Stimulated activated CD8-positive, alpha-beta memory T cell treated with anti-CD3 and anti-CD28 coated beads, Interleukin-4, amount 100 ng/mL, for 4 hours (primary cell): ENCODE results near the gene DKK2.

Experiments
- DNase-seq, 2 donors: peaks; one replicate each; pipeline ENCODE4 v3.0.0-alpha.2; 2020; ENCODE audit warnings: low read depth in 2 of 2, low spot score in 1 of 2

The DKK2 gene, protein sequence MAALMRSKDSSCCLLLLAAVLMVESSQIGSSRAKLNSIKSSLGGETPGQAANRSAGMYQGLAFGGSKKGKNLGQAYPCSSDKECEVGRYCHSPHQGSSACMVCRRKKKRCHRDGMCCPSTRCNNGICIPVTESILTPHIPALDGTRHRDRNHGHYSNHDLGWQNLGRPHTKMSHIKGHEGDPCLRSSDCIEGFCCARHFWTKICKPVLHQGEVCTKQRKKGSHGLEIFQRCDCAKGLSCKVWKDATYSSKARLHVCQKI

GRCh38 chr4:107035819-107036583 is at the start of gene DKK2:
DKK2 (minus strand) TSS chr4:107036313; CDS start chr4:107035591, 722 bp downstream.
- no peak for DNase-seq

GRCh38 chr4:107077192-107077591 is 41.1 kb upstream of the DKK2 start:
- no peak for DNase-seq

GRCh38 chr4:107072836-107073736 is 37.0 kb upstream of the DKK2 start:
- no peak for DNase-seq

GRCh38 chr4:107071108-107071507 is 35.0 kb upstream of the DKK2 start:
- no peak for DNase-seq

DNA sequence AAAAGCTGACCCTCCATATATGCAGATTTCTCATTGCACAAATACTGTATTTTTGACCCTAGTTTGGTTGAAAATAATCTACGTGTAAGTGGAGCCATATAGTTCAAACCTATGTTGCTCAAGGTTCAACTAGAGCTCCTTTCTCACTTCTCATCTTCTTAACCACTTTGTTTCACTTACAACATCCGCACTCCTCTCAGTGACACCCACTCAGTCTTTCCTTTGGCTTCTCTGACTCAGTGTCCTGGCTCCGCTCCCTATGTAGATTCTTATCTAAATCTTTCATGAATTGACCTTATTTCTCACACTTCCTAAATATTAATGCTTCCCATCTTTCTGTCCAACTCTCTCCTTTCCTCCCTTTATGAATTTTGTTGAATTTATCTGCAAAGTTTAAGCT is 32.9 kb upstream of the DKK2 start:
- DNase-seq = no peak

- no peak for DNase-seq
Measured at GRCh38 chr4:107068116-107068515, 32.0 kb upstream of the DKK2 start.

GRCh38 chr4:107066621-107067020 is 30.5 kb upstream of the DKK2 start:
- no peak for DNase-seq

DNA sequence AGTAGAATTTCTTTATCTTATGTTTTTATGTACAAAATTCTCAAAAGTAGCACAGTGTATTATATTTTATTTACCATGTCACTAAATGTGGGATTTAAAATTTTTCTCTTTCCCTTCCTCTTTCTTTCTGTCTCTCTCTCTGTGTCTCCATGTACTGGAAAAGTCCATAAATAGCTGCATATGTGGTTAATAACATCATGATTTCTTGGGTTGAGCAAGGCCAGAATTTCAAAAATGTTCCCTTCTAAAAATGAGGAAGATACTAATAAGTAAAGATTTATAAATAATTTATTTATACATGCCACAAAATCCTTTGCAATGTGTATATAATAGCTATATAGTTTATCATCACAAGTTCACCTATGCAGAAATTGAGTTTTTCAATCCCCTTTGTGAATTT is 29.1 kb upstream of the DKK2 start:
- DNase-seq = no peak

DNA sequence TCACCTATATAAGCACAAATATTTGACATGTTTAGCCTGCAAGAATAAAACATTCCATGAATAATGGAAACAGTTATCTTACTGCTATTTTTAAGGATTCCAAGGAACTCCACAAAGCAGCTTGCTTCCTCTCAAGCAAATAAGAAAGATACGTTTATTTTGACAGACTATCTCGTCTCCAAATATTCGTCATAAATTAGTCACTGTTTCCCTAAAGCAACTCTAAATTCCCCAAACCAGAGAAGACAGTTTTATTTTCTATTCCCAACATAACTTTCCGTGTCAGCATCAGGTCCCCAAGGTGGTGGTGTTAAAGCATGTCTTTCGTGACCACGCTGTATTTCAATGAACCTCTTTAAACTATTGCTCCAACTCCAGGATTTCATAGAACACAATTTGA is 24.3 kb upstream of the DKK2 start:
- no peak for DNase-seq

- DNase-seq = no peak
Measured at GRCh38 chr4:107058828-107059227, 22.7 kb upstream of the DKK2 start.

GRCh38 chr4:107050525-107051135 is 14.5 kb upstream of the DKK2 start:
- no peak for DNase-seq

DNA sequence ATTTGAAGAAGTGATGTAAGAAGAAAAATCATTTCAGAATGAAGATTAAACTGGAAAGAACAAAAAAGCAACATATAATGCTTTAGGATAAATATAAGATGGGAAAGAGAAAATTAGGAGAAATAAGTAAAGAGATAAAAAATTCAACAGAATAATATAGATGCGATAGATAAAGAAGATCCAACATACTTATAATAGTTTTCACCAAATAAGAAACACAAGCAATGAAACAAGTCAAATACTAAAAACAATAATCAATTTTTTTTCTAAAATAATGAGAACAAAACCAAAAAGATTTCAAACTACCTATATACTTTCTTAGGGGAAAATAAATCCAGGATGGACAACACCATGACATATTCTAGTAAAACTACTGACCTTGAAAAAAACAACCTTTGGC is 10.1 kb upstream of the DKK2 start:
- DNase-seq = no peak

DNA sequence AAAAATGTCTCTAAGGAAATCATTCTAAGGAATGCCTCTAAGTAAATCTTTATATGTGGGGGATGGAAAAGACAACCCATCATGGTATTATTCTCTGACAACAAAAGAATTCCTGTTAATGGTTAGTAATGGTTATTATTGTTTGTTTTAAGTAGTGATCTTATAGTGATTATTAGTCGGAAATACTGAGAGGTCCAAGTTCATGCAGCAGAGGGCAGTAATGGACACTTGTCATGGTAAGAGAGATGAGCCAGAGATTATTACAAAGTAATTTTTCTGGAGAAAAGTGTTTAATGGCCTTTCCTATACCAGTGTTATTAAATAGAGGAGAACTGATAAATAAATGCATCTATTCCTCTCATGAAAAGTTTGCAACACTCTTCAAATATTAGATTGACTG is 8.1 kb upstream of the DKK2 start:
- no peak for DNase-seq

DNA sequence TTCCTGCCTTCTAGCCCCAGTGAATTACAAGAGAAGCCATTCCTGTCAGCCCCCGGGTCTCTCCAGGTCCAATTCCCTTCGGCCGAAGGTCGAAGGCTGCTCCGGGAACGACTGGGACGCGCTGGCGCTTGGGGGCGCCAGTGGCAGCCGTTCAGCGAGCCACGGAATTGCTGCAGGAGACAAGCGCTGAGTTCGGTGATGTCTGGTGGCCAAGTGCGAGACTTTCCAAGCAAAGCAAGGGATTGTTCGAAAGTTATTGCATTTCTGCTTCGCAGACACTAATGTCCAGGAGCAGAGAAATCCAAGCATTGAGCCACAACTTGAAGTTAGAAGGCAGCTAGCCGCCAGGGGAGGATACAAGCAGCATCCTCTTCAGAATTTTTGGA is 1.1 kb upstream of the DKK2 start:
- no peak for DNase-seq

DNA sequence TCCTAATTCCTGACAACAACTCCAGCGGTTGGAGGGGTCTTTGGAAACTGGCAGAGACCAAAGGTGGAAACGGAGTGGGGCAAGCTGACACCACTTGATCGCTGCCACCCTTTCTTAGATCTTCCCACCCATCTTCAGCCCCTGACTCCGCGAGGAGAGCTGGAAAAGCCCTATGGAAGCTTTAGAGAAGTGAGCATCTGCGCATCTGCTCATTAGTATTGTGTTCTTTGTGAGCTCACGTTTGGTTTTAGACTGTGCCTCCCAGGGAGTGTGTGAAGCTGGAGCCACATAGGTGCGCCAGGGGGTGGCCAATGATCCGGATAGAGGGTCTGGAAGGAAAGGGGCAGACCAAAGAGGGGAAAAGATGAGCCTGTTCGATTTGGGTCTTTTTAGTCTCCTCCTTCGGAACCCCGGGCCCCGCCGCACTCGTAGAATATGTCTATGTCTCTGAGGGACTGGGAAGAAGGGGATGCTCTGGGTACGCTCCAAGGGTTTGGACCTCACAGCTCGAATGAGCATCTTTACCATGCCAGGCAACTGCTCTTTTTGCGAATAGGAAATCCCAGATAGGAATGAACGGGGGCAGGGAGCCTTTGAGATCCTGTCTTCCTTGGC is 578 bp upstream of the DKK2 start:
- DNase-seq = no peak

DNA sequence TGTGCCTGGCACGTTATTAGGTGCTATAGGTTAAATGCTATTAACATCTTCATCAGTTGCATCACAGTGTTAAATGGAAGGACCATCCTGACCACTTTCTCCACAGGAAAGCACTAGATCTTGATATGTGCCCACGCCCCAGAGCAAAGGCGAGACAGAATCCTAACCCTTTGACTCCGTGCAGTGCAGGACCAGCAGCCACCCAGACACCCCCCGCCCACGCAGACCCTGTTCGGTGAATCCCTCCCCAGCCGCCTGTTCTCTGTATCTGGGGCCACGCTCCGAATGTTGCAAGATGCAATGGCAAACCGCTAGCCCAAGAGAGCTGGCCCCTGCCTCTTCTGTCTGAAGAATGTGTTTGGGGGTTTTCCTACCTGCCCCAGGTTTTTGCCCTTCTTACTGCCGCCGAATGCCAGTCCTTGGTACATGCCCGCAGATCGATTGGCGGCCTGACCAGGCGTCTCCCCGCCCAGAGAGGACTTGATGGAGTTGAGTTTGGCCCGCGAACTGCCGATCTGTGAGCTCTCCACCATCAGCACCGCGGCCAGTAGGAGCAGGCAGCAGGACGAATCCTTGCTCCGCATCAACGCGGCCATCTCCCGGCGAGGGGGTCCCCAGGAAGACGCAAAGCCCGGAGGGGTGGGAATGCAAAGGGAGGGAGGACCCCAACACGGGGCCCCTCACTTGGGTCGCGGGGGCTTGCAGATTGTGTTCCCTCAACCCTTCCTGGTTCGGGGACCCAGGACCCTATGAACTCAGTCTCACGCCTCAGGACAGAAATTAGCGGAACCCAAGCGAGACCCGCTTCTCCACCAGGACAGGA is 906 bp downstream of the DKK2 start:
- DNase-seq = peak in 1 of 2 donors; percentile 5

- DNase-seq = no peak
Measured at GRCh38 chr4:107034091-107034995, 1.8 kb downstream of the DKK2 start.

GRCh38 chr4:107027379-107027778 is 8.7 kb downstream of the DKK2 start:
- no peak for DNase-seq

DNA sequence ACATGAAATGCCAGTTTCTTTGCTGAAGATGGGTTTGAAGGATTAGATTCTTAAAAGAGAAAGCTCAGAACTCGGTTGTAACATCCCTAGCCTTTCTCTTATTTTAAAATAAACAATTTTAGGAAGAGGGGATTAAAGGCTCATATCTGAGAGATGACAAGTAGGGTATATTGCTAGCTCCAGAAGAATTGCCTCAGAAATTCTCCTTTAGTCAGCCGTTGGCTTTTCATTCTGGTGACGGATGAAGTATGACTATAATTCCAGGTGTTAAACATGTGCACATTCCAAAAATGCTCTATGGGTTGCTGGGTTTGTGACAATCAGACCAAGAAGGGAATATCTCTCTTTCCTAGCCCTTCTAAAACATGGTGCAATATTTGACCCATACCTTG is 17.8 kb downstream of the DKK2 start:
- no peak for DNase-seq
